Naive thymus-derived CD4-positive, alpha-beta T cell (primary cell): ENCODE results near the gene DHRS13. TPM values are rescaled to one million over a fixed set of nuclear protein-coding genes. Genes with fewer than 3 reads are reported as not detected.
"Not testable (repeated sequence)": the region's sequence is repeated elsewhere in the genome, so short reads cannot be mapped to it uniquely, and the experiment has no call there.

Experiments used
- ATAC-seq: fragments of 150-1000 bp; cut with Tn5 transposase; 2 replicates; pipeline ENCODE4 v1.10.0; 2021; ENCODE audit warnings: mild to moderate bottlenecking, moderate library complexity
- CTCF ChIA-PET: fragments of 350-600 bp; sonication (Branson Sonifier 250); formaldehyde crosslinking; loops from one replicate; lab custom pipeline; 2021; ENCODE audit warnings: antibody characterized with exemption; lab: Charles Lee
- POLR2A ChIA-PET: fragments of 350-600 bp; sonication (Branson Sonifier 250); formaldehyde crosslinking; loops from one replicate; lab custom pipeline; 2021; ENCODE audit warnings: antibody characterized with exemption, inconsistent platforms; lab: Charles Lee
- DNase-seq, 9 donors: peaks; one replicate each; pipeline versions ENCODE4 v3.0.0 to v3.0.0-alpha.2; 2020 to 2022; ENCODE audit warnings: mixed read lengths in 1 of 9
- H3K27ac ChIP-seq: one replicate; pipeline ENCODE4 v1.7.0; 2013; ENCODE audit warnings: mild to moderate bottlenecking, low read depth, low read length, moderate library complexity
- H3K27me3 ChIP-seq, 2 donors: one replicate each; pipeline ENCODE4 v1.7.0; 2013; ENCODE audit warnings: low read length in 2 of 2, mild to moderate bottlenecking in 2 of 2, moderate library complexity in 2 of 2; ENCODE audit not compliant: control insufficient read depth in 2 of 2, insufficient read depth in 2 of 2
- H3K36me3 ChIP-seq, 3 experiments: 1 replicate in 2 of 3; 2 replicates in 1 of 3; pipeline ENCODE4 v1.7.0; 2013; ENCODE audit warnings: low read length in 3 of 3, mild to moderate bottlenecking in 3 of 3, moderate library complexity in 1 of 3; ENCODE audit not compliant: insufficient read depth in 3 of 3, control insufficient read depth in 2 of 3
- H3K4me1 ChIP-seq, 2 donors: one replicate each; pipeline ENCODE4 v1.7.0; 2013; ENCODE audit warnings: low read length in 2 of 2, mild to moderate bottlenecking in 2 of 2, moderate library complexity in 1 of 2; ENCODE audit not compliant: control insufficient read depth in 2 of 2, insufficient read depth in 2 of 2
- H3K4me3 ChIP-seq: 2 replicates; pipeline ENCODE4 v1.7.0; 2013; ENCODE audit warnings: mild to moderate bottlenecking, low read length
- H3K9me3 ChIP-seq, 3 experiments: 1 replicate in 2 of 3; 2 replicates in 1 of 3; pipeline ENCODE4 v1.7.0; 2013; ENCODE audit warnings: low read length in 3 of 3; ENCODE audit not compliant: control insufficient read depth in 2 of 3
- H3K27ac Mint-ChIP-seq, 9 donors: one replicate each; pipeline ENCODE4 v1.8.0; 2020 to 2022; ENCODE audit warnings: mixed read lengths in 9 of 9, mild to moderate bottlenecking in 8 of 9, moderate library complexity in 5 of 9, inconsistent platforms in 2 of 9
- H3K27me3 Mint-ChIP-seq, 5 donors: one replicate each; pipeline ENCODE4 v1.8.0; 2021 to 2022; ENCODE audit warnings: mixed read lengths in 5 of 5, mild to moderate bottlenecking in 1 of 5
- H3K36me3 Mint-ChIP-seq, 5 donors: one replicate each; pipeline ENCODE4 v1.8.0; 2020 to 2022; ENCODE audit warnings: mixed read lengths in 5 of 5, mild to moderate bottlenecking in 3 of 5, inconsistent platforms in 1 of 5
- H3K4me1 Mint-ChIP-seq, 7 donors: one replicate each; pipeline ENCODE4 v1.8.0; 2020 to 2022; ENCODE audit warnings: mixed read lengths in 7 of 7, mild to moderate bottlenecking in 3 of 7, inconsistent platforms in 1 of 7
- H3K4me3 Mint-ChIP-seq, 10 donors: one replicate each; pipeline ENCODE4 v1.8.0; 2020 to 2022; ENCODE audit warnings: mild to moderate bottlenecking in 10 of 10, mixed read lengths in 10 of 10, moderate library complexity in 6 of 10, inconsistent platforms in 2 of 10
- H3K9me3 Mint-ChIP-seq, 11 donors: one replicate each; pipeline ENCODE4 v1.8.0; 2020 to 2022; ENCODE audit warnings: mixed read lengths in 11 of 11, mild to moderate bottlenecking in 4 of 11, inconsistent platforms in 1 of 11, moderate library complexity in 1 of 11
- intact Hi-C, 2 donors: fragments of 100-400 bp; cut with micrococcal nuclease; formaldehyde crosslinking; loops; one replicate each; pipeline ENCODE4 v1.15.1; 2023
- polyA plus RNA-seq, 2 donors: library from polyadenylated mRNA; unstranded; fragments of 300-500 nt; fragmentation: Illumina TruSeq; gene quantifications; one replicate each; pipeline ENCODE4 v1.2.3, GENCODE V29; 2021
- total RNA-seq, 6 experiments: library from RNA in 5 of 6; stranded (reverse) in 5 of 6; gene quantifications; 1 replicate in 5 of 6; 2 replicates in 1 of 6; pipeline ENCODE4 v1.2.3 and lab custom pipeline; 2021 to 2026

The DHRS13 gene
- total and polyA plus RNA-seq, 7 experiments from 2014 or later: 15.3 to 51.3 (median 29.9) TPM

GRCh38 chr17:28906706-28907438 is 4.0 kb upstream of the DHRS13 start:
- POLR2A ChIA-PET: interaction anchor here (0.6 to 2.4 kb wide), 4 partner anchors 18 to 114 kb away, joined by 3 to 11 read pairs (median 4); partner anchors contain the start of gene PHF12
- peaks cover 2 to 8% of the 10 kb centered on the region in 2 donors for H3K4me1 ChIP-seq
- ATAC-seq: no peak
- no peak for DNase-seq
- no peak overlapping the region for H3K4me3 ChIP-seq
- CTCF ChIA-PET: interaction anchor here (0.6 to 1.8 kb wide), 5 partner anchors 7 to 127 kb away, joined by 3 to 5 read pairs (median 4); partner anchors contain the start of gene FLOT2
- H3K9me3 Mint-ChIP-seq: no peaks in the 10 kb centered on the region
- intact Hi-C loops: no loop called here
- peak overlapping the region in 8 of 9 donors; percentile 8 to 74 (median 50) for H3K27ac Mint-ChIP-seq
- H3K4me1 Mint-ChIP-seq: peaks cover 5 to 22% (median 11%) of the 10 kb centered on the region in 7 donors
- H3K4me3 Mint-ChIP-seq: no peak overlapping the region
- no peaks in the 10 kb centered on the region for H3K9me3 ChIP-seq
- no peaks in the 10 kb centered on the region for H3K27me3 ChIP-seq
- no peak overlapping the region for H3K27ac ChIP-seq
- H3K36me3 ChIP-seq: peaks cover 22 to 61% (median 27%) of the 10 kb centered on the region in 3 experiments
- peaks cover 0 to 24% (median 15%) of the 10 kb centered on the region in 5 donors for H3K36me3 Mint-ChIP-seq
- no peaks in the 10 kb centered on the region for H3K27me3 Mint-ChIP-seq

GRCh38 chr17:28906276-28906675 is 3.4 kb upstream of the DHRS13 start:
- peaks cover 0 to 24% (median 19%) of the 10 kb centered on the region in 5 donors for H3K36me3 Mint-ChIP-seq
- H3K4me1 ChIP-seq: peaks cover 8 to 14% of the 10 kb centered on the region in 2 donors
- ChIA-PET POLR2A (interaction anchor here (0.6 to 1.2 kb wide), 3 partner anchors 35 to 113 kb away, joined by 3 to 4 read pairs (median 3); partner anchors contain the start of gene PHF12), CTCF (interaction anchor here (1.1 kb wide), 1 partner anchor 10 kb away, joined by 3 read pairs; no protein-coding TSS in a partner anchor)
- DNase-seq: no peak
- H3K27ac Mint-ChIP-seq: peak overlapping the region in 4 of 9 donors; percentile 8 to 73 (median 34)
- intact Hi-C loops: no loop called here
- H3K4me1 Mint-ChIP-seq: peaks cover 10 to 28% (median 17%) of the 10 kb centered on the region in 7 donors
- no peaks in the 10 kb centered on the region for H3K27me3 ChIP-seq
- no peaks in the 10 kb centered on the region for H3K9me3 ChIP-seq
- no peaks in the 10 kb centered on the region for H3K27me3 Mint-ChIP-seq
- peaks cover 19 to 55% (median 23%) of the 10 kb centered on the region in 3 experiments for H3K36me3 ChIP-seq
- no peak overlapping the region for H3K4me3 ChIP-seq
- ATAC-seq: no peak
- no peaks in the 10 kb centered on the region for H3K9me3 Mint-ChIP-seq
- no peak overlapping the region for H3K4me3 Mint-ChIP-seq
- no peak overlapping the region for H3K27ac ChIP-seq

- ATAC-seq: no peak
- no peaks in the 10 kb centered on the region for H3K27me3 Mint-ChIP-seq
- Histone ChIP-seq H3K4me1 (peaks cover 14 to 19% of the 10 kb centered on the region in 2 donors), H3K4me3 (no peak overlapping the region), H3K9me3 (no peaks in the 10 kb centered on the region), H3K27ac (peak overlapping the region; percentile 15), H3K27me3 (no peaks in the 10 kb centered on the region), H3K36me3 (peaks cover 7 to 40% (median 13%) of the 10 kb centered on the region in 3 experiments)
- no peaks in the 10 kb centered on the region for H3K9me3 Mint-ChIP-seq
- peak overlapping the region in 5 of 9 donors; percentile 1 to 96 (median 67) for H3K27ac Mint-ChIP-seq
- no peak overlapping the region for H3K4me3 Mint-ChIP-seq
- peaks cover 10 to 37% (median 26%) of the 10 kb centered on the region in 7 donors for H3K4me1 Mint-ChIP-seq
- ChIA-PET POLR2A (interaction anchor here (1.0 kb wide), 2 partner anchors 35 to 44 kb away, joined by 3 read pairs; no protein-coding TSS in a partner anchor), CTCF (interaction anchor here (0.5 to 4.2 kb wide), 4 partner anchors 30 to 219 kb away, joined by 3 to 30 read pairs (median 10); no protein-coding TSS in a partner anchor)
- intact Hi-C loops: loop anchor here (5.0 kb wide), 1 partner anchor 257 kb away; the partner anchor contains the start of gene BLTP2 (in 2 of the 2)
- peaks cover 0 to 27% (median 14%) of the 10 kb centered on the region in 5 donors for H3K36me3 Mint-ChIP-seq
- no peak for DNase-seq
These were observed 1.9 kb upstream of the DHRS13 start for GRCh38 chr17:28904800-28905199.

GRCh38 chr17:28903546-28903841 is 615 bp upstream of the DHRS13 start:
- CTCF ChIA-PET: interaction anchor here (1.0 to 4.2 kb wide), 4 partner anchors 10 to 140 kb away, joined by 3 to 30 read pairs (median 7); partner anchors contain the start of gene ERAL1
- H3K36me3 ChIP-seq: peaks cover 2 to 28% (median 7%) of the 10 kb centered on the region in 3 experiments
- peak overlapping the region; percentile 15 for H3K27ac ChIP-seq
- H3K27ac Mint-ChIP-seq: peak overlapping the region; percentile 43 to 96 (median 85)
- peaks cover 3 to 28% (median 8%) of the 10 kb centered on the region in 5 donors for H3K36me3 Mint-ChIP-seq
- H3K27me3 Mint-ChIP-seq, DNase-seq, H3K9me3 ChIP-seq, H3K4me3 ChIP-seq, H3K27me3 ChIP-seq, H3K9me3 Mint-ChIP-seq, ATAC-seq: not testable (repeated sequence)
- H3K4me1 ChIP-seq: peaks cover 14 to 24% of the 10 kb centered on the region in 2 donors
- H3K4me3 Mint-ChIP-seq: peak overlapping the region; percentile 64 to 98 (median 85)
- H3K4me1 Mint-ChIP-seq: peaks cover 10 to 48% (median 33%) of the 10 kb centered on the region in 7 donors
- intact Hi-C loops: loop anchor here (1.0 to 5.0 kb wide), 13 partner anchors 13 to 256 kb away; partner anchors contain the start of genes BLTP2 (in 2 of the 2), PHF12 (in 2 of the 2), FAM222B (in 1 of the 2) and NEK8 (in 1 of the 2)
- POLR2A ChIA-PET: interaction anchor here (0.5 to 12.7 kb wide), 5 partner anchors 22 to 130 kb away, joined by 3 to 183 read pairs (median 4); partner anchors contain the start of gene PHF12

GRCh38 chr17:28901866-28902818 is 737 bp downstream of the DHRS13 start:
- peaks cover 17 to 58% (median 40%) of the 10 kb centered on the region in 7 donors for H3K4me1 Mint-ChIP-seq
- H3K9me3 ChIP-seq: no peaks in the 10 kb centered on the region
- no peaks in the 10 kb centered on the region for H3K27me3 ChIP-seq
- DNase-seq (peak in 3 of 9 donors; percentile 54 to 69 (median 56)), ATAC-seq (peak; percentile 36)
- POLR2A ChIA-PET: interaction anchor here (0.6 to 12.7 kb wide), 14 partner anchors 10 to 238 kb away, joined by 3 to 183 read pairs (median 7); partner anchors contain the start of genes FAM222B, NEK8, PHF12 and RPL23A
- H3K36me3 Mint-ChIP-seq: peaks cover 0 to 33% (median 5%) of the 10 kb centered on the region in 5 donors
- H3K4me3 Mint-ChIP-seq: peak overlapping the region; percentile 85 to 98 (median 94)
- no peaks in the 10 kb centered on the region for H3K9me3 Mint-ChIP-seq
- CTCF ChIA-PET: interaction anchor here (0.6 to 4.2 kb wide), 9 partner anchors 9 to 139 kb away, joined by 3 to 30 read pairs (median 5); partner anchors contain the start of gene FAM222B
- H3K27ac ChIP-seq: peak overlapping the region; percentile 87
- no peaks in the 10 kb centered on the region for H3K27me3 Mint-ChIP-seq
- peak overlapping the region; percentile 77 for H3K4me3 ChIP-seq
- H3K4me1 ChIP-seq: peaks cover 20 to 31% of the 10 kb centered on the region in 2 donors
- peaks cover 0 to 17% (median 0%) of the 10 kb centered on the region in 3 experiments for H3K36me3 ChIP-seq
- intact Hi-C loops: loop anchor here (1.0 to 5.0 kb wide), 3 partner anchors 9 to 255 kb away; partner anchors contain the start of genes BLTP2 (in 2 of the 2) and RPL23A (in 1 of the 2)
- peak overlapping the region; percentile 81 to 96 (median 90) for H3K27ac Mint-ChIP-seq
